NCI-H2171 (cell line): ENCODE data around the gene SNX32.
"Not testable (repeated sequence)": the region's sequence is repeated elsewhere in the genome, so short reads cannot be mapped to it uniquely, and the experiment has no call there.

Experiments used
- DNase-seq: peaks from one replicate; lab custom pipeline; 2025; lab: John Stamatoyannopoulos, UW

Gene SNX32

DNA sequence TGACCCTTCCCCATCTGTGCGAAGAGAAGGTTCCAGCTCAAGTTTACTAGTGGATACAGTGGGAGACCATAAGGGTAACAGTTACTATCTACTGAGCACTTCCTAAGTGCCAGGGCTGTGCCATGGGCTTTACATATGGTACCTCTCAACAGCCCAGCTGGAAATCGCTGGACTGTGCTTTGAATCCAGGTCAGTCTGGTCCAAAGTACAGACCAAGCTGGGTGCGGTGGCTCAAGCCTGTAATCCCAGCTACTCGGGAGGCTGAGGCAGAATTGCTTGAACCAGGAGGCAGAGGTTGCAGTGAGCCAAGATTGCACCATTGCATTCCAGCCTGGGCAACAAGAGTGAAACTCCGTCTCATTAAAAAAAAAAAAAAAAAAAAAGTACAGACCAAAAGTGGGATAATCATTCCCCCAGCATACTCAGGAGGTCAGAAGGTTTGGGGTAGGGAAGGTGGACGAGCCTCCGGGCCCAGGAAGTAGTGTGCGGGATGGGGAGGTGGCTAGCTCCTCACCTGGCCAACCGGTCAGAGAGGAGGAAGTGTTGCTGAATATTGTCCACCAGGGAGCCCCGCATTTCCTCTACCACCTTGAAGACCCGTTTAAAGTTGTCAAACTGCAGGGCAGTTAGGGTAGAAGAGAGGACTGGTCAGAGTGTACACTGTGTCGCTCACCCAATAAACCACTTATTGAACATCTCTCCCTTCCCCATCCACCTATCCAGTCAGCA lies 52.2 kb downstream of the SNX32 start:
- DNase-seq, result no peak

DNA sequence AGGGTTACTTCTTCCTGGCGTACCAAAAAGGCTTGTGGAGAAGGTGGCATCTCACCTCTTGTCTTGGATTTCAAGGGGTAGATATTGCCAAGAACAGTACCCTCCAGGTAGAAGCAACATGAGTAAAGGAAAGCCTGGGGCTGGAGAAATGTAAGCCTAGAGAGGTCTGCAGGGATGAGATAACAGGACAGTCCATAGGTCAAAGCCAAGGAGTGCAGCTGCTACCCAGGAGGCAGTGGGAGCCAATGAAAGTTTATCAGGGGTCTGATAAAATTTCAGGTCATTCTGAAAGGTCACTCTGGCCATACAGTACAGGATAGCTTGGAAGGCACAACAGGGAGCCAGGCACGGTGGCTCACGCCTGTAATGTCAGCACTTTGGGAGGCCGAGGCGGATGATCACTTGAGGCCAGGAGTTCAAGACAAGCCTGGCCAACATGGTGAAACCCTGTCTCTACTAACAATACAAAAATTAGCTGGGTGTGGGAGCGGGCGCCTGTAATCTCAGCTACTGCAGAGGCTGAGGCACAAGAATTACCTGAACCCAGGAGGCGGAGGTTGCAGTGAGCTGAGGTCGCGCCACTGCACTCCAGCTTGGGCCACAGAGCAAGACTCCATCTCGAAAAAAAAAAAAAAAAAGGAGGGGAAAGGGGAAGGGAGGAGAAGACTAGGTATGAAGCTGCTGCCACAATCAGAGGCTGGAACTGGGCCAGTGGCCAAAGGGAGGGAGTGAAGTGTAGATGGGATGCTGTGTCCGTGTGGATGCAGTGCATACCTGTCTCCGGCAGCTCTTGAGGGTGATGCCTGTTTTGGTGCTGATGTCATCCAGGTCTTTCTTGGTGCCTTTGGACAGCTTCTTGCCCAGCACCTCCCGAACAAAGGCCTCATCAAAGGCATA lies 53.3 kb downstream of the SNX32 start:
- DNase-seq, result no peak

DNA sequence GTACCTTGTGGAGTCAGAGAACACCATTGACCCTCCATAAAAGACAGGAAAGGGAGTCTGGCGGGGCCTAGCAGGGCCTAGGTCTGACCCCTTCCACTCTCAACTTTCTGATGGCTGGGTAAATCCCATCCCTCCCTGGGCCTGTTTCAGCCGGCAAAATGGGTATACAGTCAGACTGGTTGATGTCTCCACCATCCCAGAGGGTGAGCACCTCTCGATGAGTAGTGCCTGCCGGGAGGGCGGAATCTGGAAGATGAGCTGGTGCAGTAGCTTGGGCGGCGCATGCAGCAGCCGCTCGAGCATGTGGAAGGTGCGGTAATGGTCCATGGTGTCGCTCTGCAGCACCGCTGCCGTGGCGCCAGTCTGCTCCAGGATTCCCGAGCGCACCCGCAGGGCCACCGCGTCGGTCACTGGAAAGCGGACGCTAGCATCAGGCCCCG lies 54.0 kb downstream of the SNX32 start:
- DNase-seq, result no peak

DNA sequence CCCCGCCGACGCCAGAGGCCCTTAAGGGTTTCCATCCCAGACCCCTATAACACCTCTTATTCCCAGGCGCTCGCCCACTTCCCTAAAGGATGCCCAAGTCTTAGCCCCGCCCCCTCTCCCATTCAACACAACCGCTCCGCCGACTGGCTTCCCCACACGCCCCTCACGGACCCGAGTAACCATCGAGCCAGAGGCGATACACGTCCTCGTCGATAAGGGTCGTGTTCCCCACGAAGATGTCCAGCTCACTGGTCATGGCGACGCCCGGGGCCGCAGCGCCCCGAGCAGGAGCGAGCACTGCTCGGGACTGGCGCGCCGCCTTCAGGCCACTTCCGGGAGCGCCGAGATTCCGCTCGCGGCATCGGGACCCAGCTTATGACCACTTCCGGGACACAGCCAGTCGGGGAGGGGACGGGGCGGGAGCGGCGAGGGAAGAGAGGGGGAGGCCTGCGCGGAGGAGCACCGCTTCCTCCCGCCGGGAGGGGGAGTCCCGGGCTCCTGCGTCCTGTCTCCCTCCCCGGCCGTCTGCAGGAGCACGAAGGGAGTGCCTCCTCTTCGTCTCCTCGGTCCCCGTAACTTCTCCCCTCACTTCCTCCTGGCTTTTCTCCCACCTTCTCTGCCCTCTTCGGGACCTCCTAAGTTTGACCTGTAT lies 54.5 kb downstream of the SNX32 start, which contains the start of gene FIBP:
TSS of gene FIBP (minus strand) at position 309 of the 652 bp plus-strand sequence. CDS start at position 256, 53 bp downstream.
- DNase-seq, result peak; percentile 95

DNA sequence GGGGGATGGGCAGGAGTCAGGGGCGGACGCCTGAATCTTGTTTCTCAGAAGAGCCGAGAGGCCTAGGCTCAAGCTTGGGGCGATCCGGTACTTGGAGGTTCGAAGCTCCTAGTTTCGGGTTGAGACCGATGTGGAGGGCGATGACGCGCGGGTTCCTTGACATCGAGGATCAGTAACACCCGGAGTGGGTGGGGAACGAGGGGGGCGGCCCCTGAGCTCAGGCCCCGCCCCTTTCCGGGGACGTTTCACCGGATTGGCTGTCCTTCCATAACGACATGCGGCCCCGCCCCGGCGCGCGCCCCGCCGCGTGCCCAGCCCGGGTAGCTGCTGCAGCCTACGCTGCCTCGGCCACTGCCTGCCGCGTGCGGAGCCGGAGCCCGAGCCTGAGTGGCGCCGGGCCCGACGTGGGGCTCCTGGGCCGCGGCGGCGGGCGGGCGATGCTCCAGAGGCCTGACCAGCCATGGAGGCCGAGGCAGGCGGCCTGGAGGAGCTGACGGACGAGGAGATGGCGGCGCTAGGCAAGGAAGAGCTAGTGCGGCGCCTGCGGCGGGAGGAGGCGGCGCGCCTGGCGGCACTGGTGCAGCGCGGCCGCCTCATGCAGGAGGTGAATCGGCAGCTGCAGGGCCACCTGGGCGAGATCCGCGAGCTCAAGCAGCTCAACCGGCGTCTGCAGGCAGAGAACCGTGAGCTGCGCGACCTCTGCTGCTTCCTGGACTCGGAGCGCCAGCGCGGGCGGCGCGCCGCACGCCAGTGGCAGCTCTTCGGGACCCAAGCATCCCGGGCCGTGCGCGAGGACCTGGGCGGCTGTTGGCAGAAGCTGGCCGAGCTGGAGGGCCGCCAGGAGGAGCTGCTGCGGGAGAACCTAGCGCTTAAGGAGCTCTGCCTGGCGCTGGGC lies 56.8 kb downstream of the SNX32 start, which contains the start of gene CCDC85B:
TSS of gene CCDC85B (plus strand) at position 350 of the 895 bp plus-strand sequence. CDS start at position 461, 111 bp downstream.
- DNase-seq, result peak; percentile 89

DNA sequence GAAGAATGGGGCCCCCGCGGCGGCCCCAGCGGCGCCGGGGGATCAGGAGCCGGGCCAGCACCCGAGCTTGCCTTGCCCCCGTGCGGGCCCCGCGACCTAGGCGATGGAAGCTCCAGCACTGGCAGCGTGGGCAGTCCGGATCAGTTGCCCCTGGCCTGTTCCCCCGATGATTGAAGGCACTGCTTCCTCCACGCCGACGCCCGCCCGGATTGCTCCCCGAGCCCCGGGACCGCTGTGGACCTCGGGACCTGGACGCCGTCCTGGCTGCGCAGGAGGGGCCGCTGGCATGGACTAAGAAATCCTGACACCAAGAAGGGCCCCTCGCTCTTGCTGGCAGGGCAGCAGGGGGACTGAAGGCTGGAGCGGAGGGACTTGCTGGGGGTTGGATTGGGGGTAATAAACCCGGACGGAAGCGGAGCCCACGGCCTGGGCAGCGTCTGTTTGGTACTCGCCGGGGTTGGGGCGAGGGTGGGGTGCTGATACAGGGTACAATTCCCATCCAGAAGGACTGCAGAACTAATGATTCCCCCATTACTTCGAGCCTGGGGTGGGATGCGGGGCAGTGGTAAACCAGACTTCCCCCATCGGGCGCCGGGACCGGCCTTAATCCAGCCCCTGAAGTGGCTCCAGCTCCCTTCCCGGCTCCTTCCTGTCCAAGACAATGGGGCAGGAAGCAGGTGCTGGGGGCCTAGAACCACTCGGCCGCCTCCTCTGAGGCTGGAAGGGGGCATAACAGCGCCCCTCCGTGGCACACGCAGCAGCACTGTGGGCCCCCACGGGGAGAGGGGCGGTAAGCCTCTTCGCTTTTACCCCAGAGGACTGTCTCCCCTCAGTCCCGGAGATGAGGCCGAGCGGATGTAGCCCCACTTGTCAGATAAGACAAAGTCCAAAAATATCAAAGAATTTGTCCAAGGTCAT lies 57.7 kb downstream of the SNX32 start:
- no peak for DNase-seq

DNA sequence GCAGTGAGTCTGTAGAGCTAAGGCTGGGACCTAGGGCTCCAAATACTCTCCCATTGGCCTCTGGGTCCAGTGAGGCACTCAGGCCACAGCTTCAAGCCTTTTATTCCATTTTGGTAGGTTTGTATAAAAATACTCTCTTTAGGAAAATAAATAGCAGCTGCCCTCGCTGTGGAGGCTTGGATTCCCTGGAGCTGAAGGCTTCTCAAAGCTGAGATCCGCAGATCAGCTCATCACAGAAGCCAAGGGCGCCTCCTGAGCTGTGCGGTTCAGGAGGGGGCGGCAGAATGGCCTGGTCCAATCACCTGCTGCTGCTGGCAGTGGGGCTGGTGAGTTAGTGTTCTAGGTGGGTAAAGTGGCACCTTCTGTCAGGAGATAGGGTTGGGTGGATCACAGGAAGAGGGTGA lies 58.4 kb downstream of the SNX32 start:
- DNase-seq, result not testable (repeated sequence)

DNA sequence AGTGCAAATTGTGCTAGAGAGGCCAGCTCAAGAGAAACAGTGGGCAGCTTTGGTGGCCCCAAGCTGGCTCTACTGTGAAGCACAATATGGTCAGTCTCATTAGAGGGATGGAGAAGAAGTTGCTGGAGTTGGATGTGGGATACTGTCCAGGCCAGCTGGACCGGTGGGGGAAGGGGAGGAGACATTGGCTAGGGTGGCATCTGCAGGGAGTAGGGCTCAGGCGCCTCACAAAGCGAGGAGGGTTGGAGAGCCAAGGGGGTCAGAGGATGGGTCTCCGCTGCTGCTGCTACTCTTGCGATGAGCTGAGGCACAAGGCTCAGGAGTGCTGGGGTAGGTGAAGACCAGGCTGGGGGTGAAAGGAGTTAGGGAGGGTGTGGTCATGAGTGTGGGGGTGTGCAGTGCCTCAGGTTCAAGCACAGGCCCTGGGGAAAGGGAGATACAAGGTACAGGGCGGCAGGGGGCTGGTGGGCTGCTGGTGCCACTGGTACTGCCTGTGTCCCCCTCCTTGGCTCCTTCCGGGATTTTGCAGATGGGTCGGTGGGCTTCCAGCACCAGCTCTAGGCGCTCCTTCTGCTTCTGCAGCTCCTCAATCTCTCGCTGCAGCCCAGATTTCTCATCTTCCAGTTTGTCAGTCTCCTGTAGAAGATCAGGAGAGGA lies 59.0 kb downstream of the SNX32 start:
- DNase-seq, result no peak

DNA sequence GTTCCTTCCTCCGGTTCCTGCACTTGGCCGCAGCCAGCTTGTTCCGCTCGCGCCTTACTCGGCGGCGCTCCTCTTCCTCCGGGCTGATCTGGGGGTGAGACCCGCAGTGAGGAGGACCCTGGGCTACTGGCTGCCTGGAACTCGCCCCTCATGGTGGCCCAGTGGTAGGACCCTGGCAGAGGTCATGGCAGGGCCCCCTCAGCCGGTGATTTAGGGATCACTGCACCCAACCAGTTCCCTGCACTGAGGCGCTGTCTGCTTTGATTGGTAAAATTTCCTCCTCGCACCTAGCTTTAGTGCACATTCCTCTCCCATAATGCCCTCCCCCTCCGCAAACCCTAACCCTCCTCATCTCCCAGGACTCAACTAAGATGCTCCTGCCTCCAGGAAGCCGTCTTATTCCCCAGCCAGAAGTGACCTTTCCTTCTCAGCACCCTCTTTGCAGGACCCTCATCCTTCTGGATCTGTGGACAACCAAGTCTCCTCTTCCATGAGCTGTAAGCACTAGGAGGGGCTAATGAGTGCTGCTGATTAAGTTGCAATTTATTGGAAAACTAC lies 60.4 kb downstream of the SNX32 start:
- no peak for DNase-seq

DNA sequence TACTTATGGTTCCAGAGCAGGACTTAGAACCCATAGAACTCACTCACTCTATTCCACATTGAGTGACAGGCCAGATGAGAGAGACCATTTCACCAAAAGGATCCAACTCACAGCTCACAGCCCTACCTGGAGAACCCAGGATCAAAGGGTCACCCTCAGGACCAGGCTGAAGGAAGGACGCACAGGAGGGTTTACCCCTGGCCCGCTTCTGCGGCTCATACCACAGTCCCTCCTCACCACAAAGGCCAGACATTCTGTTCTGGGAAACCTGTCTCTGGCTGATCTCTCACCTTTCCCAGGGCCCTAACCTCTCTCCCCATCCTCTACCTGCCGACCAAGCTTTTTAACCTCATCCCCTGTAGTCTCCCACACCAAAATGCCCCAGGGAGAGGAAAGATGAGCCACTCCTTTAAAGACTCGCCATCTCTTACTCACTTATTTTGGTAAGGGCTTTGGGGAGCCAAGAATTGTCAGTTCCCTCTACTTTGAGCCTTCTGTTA lies 61.8 kb downstream of the SNX32 start:
- no peak for DNase-seq

DNA sequence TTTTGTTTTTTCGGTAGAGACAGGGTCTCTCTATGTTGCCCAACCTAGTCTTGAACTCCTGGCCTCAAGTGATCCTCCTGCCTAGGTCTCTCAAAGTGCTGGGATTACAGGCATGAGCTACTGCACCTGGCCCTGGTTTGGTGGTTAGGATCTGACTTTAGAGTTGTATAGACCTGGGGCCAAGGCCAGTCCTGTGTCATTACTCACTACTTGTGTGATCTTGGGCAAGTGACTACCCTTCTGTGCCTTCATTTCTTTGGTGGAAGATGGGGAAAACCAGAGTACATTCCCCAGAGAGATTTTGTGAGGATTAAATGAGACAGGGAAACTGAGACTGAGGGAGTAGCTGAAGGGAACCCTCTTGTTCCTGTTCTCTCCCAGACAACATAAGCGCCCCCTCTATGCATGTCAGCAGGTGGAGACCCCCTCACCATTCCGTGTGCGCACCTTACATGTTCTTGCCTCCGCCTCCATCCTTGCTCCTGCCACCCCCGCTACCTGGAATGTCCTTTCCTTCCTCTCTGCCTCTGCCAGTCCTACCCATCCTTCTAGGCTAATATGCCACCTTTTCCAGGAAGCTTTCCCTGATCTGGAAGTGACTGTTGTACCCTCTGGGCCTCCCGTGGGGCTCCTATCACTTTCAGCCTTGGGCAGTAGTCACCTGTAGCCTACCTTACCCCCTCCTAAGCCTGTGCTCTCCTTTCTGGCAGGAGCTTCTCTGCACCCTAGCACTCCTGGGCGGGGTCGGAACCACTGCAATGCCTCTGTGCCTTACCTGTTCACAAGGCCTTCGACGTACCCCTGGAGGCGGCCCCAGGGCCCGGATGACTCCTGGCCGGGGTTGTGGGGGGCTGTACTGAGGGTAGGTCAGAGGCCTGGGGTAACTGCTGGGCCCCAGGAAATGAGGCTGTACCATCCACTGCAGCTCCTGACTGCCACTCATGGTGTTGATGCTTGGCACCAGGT lies 62.6 kb downstream of the SNX32 start:
- DNase-seq, result no peak

DNA sequence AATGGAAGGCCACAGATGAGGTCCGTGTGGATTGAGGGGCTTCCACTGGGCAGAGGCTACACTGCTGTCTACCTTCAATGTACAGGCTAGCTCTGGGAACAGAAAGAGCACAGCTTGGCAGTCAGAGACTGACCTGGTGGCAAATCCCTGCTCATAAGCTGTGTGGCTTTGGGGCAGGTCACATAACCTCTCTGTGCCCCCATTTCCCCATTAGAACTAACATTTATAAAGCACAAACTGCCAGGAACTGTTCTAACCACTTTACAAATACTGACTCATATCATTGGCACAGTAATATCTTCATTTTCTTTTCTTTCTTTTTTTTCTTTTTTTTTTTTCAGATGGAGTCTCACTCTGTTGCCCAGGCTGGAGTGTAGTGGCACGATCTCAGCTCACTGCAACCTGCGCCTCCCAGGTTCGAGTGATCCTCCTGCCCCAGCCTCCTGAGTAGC lies 63.3 kb downstream of the SNX32 start:
- no peak for DNase-seq

DNA sequence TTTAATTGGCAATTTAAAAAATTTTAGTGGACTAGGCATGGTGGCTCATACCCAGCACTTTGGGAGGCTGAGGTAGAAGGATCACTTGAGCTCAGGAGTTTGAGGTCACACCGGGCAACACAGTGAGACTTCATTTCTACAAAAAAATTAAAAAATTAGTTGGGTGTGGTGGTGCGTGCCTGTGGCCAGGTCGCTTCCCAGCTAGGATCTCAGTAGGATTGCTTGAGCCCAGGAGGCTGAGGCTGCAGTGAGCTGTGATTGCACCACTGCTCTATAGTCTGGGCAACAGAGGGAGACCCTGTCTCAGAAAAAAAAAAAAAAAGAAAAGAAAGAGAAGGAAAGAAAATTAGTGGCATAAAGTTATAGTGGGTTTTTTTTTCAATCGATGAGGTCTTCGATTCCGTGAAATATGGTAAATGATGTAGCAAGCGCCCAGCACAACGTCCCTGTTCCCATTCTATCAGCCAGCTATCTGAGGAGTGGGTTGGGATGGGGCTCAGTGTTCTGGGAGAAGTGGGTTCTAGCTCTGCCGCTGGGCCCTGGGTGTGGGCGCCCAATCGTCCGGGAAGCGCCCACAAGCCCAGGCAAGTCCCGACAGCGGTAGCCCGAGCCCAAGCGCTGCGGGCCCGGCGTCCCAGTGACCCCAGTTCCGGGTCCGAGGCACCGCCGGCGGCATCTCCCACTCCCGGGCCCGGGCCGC lies 65.0 kb downstream of the SNX32 start:
- no peak for DNase-seq

DNA sequence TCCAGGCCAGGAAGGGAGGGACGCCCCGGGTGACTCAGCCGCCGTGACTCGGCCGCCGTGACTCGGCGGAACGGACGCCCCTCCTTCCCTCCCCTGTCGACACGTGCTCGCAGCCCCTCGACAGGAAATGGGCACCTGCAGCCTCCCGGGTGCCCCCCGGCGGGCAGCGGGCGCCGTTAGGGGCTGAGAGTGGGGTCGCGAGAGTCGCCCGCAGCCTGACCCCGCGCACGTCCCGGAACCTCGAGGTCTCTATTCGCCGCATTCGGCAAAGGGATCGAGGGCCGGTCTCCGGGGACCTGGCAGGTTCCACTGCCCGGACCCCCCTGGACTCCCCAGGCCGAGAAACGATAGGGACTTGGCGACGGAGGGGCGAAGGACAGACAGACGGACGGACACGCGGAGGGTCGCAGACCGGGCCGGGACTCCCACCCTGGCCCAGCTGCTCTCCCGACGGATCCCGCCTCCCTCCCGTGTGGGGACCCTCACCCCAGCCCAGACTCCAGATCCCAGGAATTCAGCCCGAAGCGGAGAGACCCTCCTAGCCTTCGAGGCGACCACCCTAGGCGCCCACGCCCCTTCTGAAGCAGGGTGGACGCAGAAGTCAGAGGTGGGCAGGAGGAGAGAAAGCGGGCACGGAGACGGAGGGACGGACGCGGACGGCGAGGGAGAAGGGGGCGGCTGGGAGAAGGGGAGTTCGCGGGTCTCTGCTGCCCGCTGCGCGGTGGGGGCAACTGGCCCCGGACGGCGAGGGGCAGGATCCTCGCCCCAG lies 65.8 kb downstream of the SNX32 start:
- DNase-seq, result no peak

DNA sequence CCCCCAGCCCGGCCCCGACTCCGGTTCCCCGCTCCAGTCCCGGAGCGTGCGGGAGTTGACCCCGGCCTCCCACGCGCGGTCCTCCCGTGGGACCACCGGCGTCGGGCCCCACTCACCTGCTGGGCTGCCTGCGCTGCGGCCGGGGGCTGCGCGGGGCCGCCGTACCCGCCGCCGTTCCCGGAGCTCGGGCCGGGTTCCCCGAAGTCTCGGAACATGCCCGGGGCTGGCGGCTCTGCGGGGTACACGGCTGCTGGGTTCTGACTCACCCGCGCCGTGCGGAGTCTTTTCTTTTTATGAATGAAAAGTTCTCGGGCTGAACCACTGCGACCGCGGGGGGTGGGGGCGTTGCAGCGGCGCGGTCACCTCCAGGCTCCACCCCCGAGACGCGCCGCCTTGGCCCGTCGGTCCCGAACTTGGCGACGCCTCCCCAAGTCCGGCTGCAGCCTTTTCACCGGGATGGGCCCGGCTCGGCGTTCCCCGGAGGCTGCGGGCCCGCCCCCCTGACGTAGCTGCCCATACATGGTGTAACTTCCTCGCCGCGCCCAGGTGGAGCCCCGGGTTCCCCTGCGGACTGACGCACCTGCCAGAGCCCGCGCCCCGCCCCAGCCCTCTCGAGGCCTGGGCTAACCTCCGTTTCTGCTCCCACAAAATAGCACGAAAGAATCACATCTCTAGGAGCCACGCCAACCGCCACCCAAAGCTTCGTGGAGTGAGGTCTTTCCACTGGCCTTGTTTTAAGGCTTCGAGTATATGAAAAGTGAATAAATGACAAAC lies 66.5 kb downstream of the SNX32 start, which contains the start of gene FOSL1:
TSS of gene FOSL1 (minus strand) at position 264 of the 774 bp plus-strand sequence. CDS start at position 215, 49 bp downstream.
- DNase-seq, result peak; percentile 46

DNA sequence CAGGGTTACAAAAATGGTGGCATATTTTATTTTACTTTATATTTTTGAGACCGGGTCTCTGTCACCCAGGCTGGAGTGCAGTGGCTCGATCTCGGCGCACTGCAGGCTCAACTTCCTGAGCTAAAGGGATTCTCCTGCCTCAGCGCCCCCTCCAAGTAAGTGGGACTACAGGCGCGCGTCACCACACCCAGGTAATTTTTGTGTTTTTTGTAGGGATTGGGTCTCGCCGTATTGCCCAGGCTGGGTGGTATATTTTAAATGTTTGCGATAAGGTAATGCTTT lies 67.1 kb downstream of the SNX32 start:
- DNase-seq, result no peak
